ENCODE results near the gene FHAD1.

- TF ChIP-seq CTCF (IDR thresholded peaks at IDR 0.05; ENCODE audit: low read length) (no peak), EZH2 (IDR thresholded peaks at IDR 0.05; ENCODE audit: borderline replicate concordance, low read length) (no peak)
Measured at GRCh38 chr1:15262003-15262377, 15.0 kb downstream of the FHAD1 start.

Data from OCI-LY1 (cell line).